GM12878 (cell line): ENCODE data around the gene KRTAP1-1.

ENCODE experiments used
- EZH2 ChIP-seq: IDR thresholded peaks from 2 replicates; pipeline ENCODE4 v1.6.1; 2012; ENCODE audit warnings: low read depth, mild to moderate bottlenecking, control low read depth, inconsistent platforms, low read length, borderline replicate concordance; ENCODE audit not compliant: control insufficient read depth
- POLR2A ChIP-seq: IDR thresholded peaks from 2 replicates; pipeline ENCODE4 v1.6.1; 2011; ENCODE audit warnings: low read depth, mild to moderate bottlenecking, low read length
- SMC3 ChIP-seq: IDR thresholded peaks from 2 replicates; pipeline ENCODE4 v1.6.1; 2011; ENCODE audit warnings: low read length, improper control_type of control experiment, borderline replicate concordance
- TF ChIP-seq, protein P1 (sequence below), 3 experiments: IDR thresholded peaks in 2 of 3; conservative IDR thresholded peaks in 1 of 3; 2 replicates each; pipeline ENCODE4 v1.5.1; 2011; ENCODE audit warnings: low read depth in 3 of 3, low read length in 3 of 3, mild to moderate bottlenecking in 3 of 3, control low read depth in 2 of 3, moderate library complexity in 2 of 3, inconsistent platforms in 1 of 3, mixed read lengths in 1 of 3; ENCODE audit not compliant: control insufficient read depth in 2 of 3, insufficient read depth in 1 of 3; ENCODE audit errors: extremely low read depth in 1 of 3

DNA sequence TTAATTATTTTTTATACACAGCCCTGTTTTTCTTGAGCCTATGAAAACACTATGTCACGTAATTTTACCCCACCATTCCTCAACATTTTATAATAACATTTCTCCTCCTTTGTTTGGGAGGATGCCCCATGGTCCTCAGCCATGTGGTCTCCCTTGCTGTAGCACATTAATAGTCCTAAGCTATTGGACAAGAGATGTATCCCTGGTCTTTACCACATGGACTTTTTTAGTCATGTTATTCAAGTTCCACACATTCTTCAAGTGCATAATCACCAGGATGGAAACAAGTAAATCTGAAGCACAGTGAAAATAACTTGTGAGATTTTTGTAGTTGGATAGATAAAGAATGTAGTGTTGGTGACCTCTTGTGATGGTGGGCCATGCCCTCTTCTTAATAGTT, 20.7 kb upstream of the KRTAP1-1 start:
- TF ChIP-seq POLR2A, result no peak
- TF ChIP-seq SMC3, result no peak
- TF ChIP-seq, protein P1, sequence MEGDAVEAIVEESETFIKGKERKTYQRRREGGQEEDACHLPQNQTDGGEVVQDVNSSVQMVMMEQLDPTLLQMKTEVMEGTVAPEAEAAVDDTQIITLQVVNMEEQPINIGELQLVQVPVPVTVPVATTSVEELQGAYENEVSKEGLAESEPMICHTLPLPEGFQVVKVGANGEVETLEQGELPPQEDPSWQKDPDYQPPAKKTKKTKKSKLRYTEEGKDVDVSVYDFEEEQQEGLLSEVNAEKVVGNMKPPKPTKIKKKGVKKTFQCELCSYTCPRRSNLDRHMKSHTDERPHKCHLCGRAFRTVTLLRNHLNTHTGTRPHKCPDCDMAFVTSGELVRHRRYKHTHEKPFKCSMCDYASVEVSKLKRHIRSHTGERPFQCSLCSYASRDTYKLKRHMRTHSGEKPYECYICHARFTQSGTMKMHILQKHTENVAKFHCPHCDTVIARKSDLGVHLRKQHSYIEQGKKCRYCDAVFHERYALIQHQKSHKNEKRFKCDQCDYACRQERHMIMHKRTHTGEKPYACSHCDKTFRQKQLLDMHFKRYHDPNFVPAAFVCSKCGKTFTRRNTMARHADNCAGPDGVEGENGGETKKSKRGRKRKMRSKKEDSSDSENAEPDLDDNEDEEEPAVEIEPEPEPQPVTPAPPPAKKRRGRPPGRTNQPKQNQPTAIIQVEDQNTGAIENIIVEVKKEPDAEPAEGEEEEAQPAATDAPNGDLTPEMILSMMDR (IDR thresholded peaks at IDR 0.05 in 2 of 3, conservative IDR thresholded peaks at IDR 0.05 in 1 of 3; ENCODE audit: control insufficient read depth in 2 of 3, extremely low read depth in 1 of 3, insufficient read depth in 1 of 3, low read depth in 3 of 3, low read length in 3 of 3), result no peak
- TF ChIP-seq EZH2, result no peak
